Measurements from ENCODE around the gene CHPF.

CHPF gene

DNA sequence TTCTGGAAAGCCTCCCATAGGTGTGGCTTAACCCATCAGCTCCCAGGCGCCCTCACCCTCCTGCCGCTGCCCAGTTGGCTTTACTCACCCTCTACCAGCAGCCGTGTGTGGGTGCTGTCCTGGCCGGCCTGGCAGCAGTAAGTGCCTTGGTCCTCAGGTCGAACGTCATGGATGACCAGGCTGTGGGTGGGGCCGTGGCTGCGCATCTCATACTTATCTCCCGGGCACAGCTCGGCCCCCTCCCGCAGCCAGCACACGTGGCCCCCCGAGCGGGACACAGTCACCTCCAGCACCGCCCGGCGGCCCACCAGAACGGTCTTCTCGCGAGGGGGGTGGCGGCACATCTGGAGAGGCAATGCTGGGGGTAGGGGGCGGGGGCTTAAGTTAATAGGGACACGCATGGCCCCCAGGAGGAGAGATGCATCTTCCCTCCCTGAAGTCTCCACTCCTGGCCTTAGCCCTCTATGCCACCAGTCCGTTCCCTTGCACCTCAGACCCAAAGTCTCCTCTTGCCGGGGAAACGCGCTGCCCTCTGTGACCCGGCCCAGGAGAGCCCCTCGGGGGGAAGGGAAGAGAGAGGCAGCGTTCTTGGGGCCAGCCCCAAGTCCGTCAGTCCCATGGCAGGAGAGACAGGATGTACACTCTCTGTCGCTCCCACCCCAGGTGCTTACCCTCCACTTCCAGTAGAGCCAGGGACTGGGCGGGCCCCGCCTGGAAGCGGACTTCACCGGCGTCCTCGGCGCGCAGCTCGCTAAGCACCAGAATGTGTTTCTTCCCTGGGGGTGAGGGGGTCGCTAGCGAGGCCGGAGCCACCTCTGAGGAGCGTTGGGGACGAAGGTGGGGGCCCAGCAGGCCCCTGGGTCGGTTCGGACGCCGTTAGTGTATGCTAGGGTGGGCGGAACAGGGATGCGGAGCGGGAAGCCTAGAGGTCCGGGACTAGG lies 8.1 kb upstream of the CHPF start:
- peak; percentile 61 for DNase-seq

DNA sequence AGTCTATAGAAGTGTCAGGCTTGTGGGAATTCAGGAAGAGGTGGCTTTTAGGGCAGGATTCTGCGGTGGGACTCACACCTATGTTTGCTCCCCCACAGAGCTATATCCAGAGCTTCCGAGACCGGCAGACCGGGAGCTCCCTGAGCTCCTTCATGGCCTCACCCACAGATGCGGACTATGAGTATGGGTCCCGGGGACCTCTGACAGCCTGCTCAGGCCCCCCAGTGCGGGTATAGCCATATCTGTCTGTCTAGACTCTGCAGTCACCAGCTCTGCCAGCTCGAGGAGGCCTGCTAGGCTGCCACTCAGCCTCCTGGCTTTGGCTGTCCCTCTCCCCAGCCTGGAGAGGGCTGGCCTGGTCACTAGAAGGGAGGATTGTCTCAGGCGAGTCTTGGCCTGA lies 6.0 kb upstream of the CHPF start:
- no peak for DNase-seq

- DNase-seq = no peak
These were observed 5.4 kb upstream of the CHPF start for GRCh38 chr2:219548990-219549389.

GRCh38 chr2:219547621-219548020 lies 4.0 kb upstream of the CHPF start:
- DNase-seq = no peak

GRCh38 chr2:219545943-219546352 lies 2.3 kb upstream of the CHPF start:
- DNase-seq = no peak

DNA sequence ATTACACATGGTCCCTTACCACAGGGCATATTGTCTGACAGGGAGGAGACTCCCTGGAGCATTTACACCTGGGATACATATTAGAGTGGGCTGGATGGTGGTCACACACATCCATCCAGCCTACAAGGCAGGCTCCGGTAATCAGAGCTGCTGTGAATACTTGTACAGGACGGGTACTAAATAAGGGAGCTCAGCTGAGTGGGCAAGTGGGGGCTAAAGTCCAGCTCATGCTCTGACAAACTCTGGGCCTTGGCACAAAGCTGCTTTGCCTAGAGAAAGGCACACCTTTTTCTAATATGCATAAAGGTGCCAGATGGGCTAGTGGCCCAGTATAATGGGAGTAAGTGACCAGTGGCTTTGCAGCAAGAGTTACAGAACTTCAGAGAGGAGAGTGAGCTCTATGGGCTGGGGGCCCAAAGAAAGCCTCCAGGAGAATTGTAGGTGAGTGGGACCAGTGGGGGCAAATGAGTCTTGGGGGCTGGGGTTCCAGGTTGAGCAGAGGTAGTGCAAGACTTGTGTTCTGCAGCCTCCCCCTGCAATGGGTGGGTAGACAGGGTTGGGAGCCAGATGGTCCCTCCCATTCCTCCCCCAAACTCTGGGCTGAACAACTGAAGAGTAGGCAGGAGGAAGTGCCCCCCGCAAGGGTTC lies 1.8 kb upstream of the CHPF start:
- no peak for DNase-seq

DNA sequence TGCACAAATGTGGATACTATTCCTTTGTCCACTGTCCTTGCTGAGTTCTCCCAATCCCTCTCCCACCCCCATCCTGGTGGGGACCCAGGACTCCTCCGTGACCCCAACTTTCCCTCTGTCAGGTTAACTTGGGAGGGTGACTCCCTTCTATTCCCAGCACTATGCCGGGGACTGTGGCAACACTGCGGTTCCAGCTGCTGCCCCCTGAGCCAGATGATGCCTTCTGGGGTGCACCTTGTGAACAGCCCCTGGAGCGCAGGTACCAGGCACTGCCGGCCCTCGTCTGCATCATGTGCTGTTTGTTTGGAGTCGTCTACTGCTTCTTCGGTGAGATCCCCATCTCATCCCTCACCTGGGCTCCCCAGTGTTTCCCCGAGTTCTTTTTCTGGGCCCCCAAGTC lies 958 bp upstream of the CHPF start:
- no peak for DNase-seq

- peak; percentile 57 for DNase-seq
These were observed 546 bp downstream of the CHPF start for GRCh38 chr2:219542931-219543595.

DNA sequence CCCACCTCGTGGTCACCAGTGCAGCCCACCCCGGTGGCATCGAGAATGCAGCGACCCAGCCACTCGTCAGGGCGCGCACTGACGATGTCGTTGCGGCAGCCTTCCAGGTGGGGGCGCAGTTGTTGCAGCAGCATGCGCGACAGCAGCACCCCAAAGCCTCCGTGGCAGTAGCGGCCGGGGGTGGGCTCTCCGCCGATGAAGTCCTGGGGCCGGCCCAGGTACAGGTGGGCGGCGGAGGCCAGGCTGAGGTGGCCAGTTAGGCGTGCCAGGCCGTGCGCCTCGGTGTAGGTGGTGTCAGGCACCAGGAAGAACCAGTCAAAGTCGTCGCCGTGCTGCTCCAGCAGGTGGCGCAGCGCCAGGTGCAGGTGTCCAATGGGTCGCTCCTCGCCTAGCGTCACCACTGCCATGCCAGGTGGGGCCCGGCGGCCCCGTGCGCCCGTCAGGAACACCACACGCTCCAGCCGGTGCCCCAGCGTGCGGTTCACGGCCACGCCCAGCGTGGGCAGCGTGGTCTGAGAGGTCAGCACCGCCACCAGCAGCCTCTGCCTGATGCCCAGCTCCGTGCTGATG lies 1.9 kb downstream of the CHPF start:
- DNase-seq = peak; percentile 72

GRCh38 chr2:219540784-219541504 lies 2.7 kb downstream of the CHPF start:
- DNase-seq = no peak

DNA sequence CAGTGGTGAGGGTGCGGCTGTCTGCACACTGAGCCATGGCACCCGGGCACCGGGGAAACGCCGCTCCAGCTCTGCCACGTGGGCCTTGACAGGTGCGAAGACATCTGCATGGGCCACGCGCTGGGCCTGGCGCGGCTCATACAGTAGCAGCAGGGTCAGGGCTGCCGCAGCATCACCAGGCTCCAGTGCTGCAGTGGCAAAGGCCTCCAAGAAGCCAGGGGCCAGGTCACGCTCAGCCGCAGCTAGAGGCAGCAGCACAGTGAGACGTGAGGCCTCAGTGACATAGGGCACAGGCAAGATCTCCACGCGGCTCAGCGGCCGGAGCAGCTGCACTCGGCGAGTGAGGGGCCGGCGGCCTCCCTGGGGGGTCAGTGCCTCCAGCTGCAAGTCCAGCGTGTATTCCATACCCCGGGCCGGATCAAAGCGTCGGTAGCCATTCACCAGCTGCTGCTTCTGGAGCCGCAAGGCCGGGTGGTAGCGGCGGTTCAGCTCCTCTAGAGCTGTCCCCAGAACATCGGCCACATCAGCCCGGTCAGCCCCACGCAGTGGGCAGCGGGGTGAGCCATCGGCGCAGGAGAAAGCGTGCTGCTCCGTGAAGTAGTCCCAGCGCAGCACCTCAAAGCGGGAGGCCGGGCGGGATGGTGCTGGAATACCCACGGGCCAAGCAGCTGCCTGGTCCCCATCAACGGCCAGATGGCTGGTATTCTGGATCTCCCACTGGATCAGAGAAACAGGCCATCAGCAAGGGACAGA lies 3.5 kb downstream of the CHPF start:
- DNase-seq = no peak

DNA sequence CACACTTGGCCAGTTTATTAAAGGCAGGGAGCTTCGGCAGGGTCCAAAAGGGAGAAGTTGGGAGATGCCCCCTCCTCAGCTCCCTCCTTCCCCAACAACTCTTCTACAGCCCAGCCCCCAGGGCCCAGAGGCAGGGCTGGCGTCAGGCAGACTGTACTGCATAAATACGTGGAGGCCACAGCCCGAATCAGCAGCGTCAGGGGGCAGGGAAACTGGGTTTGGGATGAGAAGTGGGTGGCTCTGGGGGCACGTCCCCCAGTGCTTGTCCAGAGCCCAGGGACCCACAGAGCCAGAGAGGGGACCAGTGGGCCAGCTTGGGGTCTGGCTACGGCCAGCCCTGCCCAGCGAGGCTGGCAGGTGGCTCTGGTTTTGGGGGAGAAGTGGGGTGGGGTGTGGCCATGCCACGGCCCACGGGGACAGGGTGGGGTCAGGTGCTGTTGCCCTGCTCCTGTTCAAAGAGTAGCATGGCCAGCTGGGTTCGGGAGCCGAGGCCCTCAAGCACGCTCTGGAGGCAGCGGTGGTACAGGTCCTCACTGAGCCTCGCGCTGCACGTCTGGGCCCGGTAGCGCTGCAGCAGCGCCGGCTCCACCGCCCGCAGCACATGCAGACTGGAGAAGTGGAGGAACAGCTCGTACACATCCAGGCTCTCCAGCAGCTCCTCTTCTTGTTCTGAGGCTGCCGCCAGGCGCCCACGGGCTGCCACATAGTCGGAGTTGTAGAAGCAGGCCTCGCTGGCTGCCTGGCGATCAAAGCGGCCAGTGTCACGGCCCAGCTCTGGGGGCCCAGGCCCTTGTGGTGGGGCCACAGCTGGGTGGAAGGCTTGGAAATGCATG lies 4.4 kb downstream of the CHPF start:
- no peak for DNase-seq

- no peak for DNase-seq
These were observed 5.1 kb downstream of the CHPF start for GRCh38 chr2:219538504-219538951.

DNA sequence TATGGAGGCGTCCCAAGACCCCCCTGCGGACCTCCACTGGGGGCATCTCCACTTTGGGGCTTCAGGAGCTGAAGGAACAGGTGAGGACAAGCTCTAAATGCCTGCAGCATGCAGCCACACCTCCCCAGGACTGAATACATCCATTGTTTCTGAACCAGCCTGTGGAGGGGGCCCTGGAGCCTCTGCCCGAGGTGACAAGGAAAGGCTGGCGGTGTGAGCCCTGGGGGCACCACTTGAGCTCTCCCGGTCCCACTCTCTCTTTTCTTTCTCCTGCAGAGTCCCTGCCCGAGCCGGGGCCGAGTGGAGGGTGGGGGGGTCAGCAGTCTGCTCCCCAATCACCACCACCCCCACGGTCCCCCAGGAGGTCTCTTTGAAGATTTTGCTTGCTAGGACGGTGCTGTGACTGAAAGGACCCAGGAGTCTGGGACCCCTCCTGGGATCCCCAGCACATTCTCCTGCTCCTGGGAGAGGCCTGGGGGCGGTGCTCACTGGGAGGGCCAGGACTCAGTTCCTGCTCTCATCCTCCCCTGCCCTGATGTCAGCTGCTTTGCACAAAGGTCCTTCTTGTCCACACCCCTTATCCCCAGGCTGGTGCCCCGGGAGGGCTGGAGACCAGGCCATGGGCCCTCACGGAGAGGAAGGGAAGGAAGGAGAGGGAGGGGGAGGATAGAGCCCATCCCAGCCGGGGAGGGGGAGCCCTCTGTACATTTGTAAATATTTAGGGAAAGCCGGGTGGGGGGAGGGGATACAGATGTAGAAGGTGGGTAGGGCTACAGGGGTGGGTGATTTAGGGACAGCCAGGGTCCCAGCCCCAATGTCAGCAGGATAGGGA lies 5.7 kb downstream of the CHPF start:
- DNase-seq = no peak

- DNase-seq = no peak
These were observed 6.6 kb downstream of the CHPF start for GRCh38 chr2:219536967-219537366.

DNA sequence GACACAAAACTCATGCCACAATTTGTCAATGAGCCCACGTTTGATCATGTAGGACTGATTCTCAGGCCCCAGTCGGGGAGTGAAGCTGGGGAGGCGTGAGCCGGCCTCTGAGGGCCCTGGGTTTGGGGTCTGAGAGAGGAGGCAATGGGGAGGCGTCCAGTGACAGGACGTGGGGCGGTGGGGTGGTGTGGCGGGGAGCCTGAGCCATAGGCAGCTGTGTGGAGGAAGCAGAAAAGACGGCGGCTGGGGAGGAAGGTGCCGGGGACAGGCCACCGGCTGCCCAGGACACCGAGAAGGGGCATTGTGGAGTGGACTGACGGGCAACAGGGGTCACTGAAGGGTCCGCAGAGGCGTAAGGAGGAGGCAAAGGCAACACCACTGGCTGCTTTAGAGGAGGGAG lies 7.2 kb downstream of the CHPF start:
- DNase-seq = no peak

DNA sequence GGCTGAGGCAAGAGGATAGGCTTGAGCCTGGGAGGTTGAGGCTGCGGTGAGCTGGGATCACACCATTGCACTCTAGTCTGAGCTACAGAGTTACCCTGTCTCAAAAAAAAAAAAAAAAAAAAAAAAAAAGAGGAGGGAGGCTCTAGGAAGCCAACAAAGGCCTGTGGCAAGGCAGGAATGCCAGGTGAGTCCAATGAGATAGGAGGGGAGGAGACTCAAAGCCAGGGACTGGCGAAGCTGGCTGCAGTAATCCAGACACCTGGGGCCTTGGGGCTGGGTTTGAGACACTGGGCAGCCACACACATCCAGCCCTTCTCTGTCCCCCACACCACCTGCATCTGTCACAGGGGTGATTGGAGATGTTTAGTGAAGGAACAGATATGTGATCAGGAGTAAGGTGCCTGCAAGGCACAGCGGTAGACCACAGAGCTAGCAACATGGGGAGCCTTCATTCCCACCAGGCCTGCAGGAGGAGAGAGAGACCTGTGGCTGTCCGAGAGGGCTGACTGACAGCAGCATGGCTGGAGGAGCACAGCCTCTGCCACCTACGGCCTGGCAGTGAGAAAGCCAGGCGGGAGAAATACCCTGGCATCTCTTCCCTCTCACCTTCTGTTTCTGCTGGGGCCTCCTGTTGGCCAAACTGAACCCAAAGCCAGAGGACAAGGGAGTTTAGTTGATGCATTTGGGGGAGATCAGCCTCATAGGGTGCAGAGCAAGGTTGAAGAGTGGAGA lies 9.5 kb downstream of the CHPF start:
- no peak for DNase-seq

DNA sequence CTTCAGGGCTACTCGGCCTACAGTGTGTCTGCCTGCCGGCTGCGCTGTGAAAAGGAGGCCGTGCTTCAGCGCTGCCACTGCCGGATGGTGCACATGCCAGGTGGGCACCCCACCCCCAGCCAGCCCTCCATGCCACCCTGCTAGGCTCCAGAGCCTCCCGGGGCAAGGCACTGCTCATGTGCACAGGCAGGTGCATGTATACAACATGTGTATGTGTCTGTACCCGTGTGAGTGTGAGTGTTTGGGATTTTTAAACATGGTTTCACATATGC lies 11.3 kb downstream of the CHPF start:
- no peak for DNase-seq

DNA sequence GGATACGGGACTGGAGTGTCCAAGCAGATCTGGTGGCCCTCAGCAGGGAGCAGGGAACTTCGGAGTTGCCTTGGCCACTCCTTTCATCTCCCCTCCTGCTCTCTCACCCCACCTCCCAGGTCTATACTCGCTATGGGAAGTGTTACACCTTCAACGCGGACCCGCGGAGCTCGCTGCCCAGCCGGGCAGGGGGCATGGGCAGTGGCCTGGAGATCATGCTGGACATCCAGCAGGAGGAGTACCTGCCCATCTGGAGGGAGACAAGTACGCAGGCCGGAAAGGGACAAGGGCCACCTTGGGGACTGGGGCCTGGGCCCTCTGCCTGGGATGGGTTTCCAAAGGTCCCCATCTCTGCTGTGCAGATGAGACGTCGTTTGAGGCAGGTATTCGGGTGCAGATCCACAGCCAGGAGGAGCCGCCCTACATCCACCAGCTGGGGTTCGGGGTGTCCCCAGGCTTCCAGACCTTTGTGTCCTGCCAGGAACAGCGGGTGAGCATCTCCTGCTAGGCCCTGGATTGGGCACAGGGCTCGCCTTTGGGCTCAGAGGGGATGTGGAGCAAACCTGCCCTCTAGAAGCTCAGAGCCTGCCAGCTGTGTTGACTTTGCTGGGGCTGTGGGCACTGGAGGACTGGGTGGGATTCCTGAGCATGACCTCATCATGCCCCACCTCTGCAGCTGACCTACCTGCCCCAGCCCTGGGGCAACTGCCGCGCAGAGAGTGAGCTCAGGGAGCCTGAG lies 11.8 kb downstream of the CHPF start:
- no peak for DNase-seq

Data from NCI-H510A (cell line).